GM21786 (cell line): ENCODE measurements around the gene MRPL19.
"Not testable (repeated sequence)": the region's sequence is repeated elsewhere in the genome, so short reads cannot be mapped to it uniquely, and the experiment has no call there.

Source experiments
- ATAC-seq: cut with Tn5 transposase; IDR thresholded peaks from one replicate; pipeline ENCODE4 v1.9.1; 2021; ENCODE audit not compliant: unreplicated experiment

Gene MRPL19

DNA sequence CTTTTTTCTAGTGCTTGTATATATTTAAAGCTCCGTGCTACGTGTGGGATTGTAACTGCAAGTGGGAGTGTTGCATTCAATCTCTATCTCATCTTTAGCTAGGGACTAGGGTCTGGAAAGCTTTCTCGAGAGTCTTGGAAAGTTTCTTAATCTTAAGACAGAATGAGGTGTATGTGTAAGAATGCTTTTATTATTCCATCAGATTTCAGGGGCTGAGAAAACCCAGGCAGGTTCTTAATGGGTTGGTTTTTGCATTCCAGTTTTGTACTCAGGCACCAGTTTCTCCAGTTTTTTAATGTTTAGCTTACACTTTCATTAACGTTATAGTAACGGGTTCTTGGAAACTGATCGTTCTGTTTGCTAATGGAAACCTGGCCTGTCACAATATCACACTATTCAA lies 20.3 kb downstream of the MRPL19 start:
- no peak for ATAC-seq

DNA sequence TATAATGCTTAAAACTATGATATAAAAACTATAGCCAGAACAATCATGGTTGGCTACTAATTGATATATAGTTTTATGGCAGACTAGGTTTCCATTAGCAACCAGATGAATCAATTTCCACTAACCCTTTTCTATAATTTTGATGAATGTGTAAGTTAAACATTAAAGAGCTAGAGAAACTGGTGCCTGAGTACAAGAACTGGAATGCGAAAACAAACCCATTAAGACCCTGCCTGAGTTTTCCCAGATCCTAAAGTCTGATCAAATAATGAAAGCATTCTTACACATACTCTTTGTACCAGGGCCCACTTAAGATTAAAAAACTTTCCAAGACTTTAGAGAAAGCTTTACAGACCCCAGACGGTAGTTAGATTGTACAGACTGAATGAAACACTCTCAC lies 21.3 kb downstream of the MRPL19 start:
- no peak for ATAC-seq

DNA sequence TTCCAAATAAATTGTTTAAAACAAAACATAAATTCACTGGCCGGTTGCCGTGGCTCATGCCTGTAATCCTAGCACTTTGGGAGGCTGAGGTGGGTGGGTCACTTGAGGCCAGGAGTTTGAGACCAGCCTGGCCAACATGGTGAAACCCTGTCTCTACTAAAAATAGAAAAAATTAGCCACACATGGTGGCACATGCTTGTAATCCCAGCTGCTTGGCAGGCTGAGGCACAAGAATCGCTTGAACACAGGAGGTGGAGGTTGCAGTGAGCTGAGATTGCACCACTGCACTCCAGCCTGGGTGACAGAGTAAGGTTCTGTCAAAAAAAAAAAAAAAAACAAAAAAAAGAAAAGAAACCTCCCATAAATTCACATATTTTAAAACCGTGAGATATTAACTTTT lies 28.8 kb downstream of the MRPL19 start:
- not testable (repeated sequence) for ATAC-seq

GRCh38 chr2:75675908-75676307 lies 29.3 kb downstream of the MRPL19 start:
- no peak for ATAC-seq

DNA sequence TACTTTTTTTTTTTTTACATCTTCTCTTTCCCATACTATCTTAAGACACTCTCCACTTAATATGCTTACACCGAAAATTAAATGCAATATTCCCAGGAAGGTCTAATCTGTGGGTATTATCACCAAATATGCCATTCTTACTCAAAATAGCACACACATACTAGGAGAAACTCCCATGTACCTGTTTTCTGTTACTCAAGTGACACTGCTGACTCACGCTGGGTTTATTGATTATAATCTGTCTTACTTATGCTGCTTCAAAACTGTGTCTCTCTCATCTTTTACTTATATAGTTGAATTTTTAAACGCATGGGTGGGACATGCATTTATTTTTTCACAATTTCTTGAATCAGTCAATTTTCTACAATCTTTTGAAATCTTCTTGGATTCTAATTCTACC lies 29.9 kb downstream of the MRPL19 start:
- no peak for ATAC-seq

DNA sequence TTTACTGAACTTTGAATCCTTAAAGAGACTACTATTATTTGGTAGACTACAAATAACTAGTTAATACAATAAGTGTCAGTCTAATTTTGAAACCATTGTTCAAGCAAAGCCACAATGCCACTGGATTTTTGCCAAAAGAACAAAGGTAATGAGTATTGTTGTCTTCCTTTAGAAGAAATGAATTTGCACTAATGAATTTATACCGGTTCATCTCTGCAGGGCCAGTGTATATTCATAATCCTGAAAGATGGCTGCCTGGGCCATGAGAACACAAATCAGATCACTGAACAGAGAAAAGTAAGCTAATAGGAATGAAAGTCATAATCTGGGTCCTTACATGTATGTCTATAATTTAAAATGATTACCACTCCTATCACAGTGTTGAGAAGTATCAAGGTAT lies 33.0 kb downstream of the MRPL19 start:
- ATAC-seq: no peak

GRCh38 chr2:75680402-75680801 lies 33.8 kb downstream of the MRPL19 start:
- ATAC-seq: no peak

DNA sequence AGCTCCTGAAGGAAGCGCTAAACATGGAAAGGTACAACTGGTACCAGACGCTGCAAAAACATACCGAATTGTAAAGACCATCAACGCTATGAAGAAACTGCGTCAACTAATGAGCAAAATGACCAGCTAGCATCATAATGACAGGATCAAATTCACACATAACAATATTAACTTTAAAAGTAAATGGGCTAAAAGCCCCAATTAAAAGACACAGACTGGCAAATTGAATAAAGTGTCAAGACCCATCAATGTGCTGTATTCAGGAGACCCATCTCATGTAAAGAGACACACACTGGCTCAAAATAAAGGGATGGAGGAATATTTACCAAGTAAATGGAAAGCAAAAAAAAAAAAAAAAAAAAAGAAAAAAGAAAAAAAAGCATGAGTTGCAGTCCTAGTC lies 36.8 kb downstream of the MRPL19 start:
- not testable (repeated sequence) for ATAC-seq

- ATAC-seq: no peak
These were observed 41.6 kb downstream of the MRPL19 start for GRCh38 chr2:75688196-75688595.

DNA sequence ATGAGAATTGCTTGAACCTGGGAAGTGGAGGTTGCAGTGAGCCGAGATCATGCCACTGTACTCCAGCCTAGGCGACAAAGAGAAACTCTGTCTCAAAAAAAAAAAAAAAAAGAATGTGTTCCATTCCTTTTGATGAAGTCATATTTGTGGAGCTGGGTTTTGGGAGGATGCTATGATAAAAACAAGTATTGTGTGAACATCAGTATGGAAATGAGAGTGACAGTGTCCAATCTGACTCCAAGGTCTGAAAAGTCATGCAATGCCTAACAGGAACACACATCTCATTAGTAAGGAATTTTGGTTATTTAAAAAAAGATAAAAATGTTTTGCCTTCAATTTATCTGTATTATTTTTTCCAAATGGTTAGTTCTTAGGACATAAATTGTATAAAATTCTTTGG lies 52.3 kb downstream of the MRPL19 start:
- ATAC-seq: no peak

- ATAC-seq: no peak
These were observed 56.0 kb downstream of the MRPL19 start for GRCh38 chr2:75702593-75702992.

DNA sequence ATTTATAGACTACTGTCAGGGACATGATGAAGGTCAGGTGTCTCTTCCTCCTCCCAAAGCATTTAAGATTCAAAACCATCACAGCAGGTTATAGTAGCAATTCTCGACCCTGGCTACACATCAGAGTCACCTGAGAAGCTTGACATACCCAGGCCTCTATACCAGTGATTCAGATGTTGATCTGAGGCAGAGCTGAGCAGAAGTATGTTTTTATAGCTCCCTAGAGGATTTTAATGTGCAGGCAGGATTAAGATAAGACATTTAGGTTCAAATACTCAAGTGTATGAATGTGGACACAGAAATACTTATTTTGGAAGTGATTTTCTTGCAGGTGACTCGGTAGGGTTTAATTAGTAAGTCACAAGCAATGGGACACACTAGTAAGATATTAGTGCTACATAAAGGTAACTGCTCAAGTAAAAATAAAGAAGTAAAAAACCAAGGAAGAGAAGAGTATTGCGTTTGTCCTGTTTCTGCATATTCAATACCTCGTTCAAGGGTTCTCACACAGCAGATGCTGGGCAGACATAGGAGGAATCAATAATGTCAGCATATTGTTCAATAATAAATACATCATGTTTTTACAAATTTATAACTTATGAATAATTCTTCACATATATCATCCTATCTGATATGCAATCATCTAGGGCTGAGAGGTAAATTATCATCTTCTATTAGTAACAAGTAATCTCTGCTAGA lies 57.2 kb downstream of the MRPL19 start:
- ATAC-seq: no peak

GRCh38 chr2:75705921-75706320 lies 59.3 kb downstream of the MRPL19 start:
- no peak for ATAC-seq

DNA sequence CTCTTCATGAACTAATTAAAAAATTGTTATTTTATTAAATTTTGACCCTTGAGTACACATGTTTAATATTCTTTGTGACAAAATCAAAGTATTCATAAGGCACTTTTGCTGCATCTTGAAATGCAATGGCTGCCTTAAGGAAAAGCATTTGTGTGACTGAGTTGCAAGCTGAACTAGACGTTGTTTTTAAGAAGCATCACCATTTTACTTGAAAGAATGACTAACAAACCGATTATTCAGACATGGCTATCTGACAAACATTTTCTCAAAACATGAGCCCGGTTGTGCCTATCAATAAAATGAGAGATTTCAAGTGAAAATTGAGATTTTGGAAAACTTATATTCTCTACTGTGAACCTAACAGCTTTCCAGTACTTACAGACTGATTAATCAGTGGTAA lies 61.3 kb downstream of the MRPL19 start:
- ATAC-seq: no peak

DNA sequence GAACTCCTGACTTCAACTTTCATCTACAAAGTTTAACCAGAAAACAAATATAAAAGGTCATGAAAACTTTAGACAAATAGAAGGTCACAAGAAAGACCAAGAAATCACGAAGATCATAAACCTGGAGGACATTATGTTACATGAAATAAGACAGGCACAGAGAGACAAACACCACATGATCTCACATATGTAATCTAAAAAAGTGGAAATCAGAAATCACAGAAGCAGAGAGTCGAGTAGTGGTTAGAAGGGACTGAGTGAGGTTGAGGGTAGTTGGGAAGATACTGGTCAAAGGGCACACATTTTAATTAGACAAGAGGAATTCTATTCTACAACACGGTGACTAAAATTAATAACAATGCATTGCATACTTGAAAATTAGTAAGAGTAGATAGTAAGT lies 62.7 kb downstream of the MRPL19 start:
- ATAC-seq: no peak

DNA sequence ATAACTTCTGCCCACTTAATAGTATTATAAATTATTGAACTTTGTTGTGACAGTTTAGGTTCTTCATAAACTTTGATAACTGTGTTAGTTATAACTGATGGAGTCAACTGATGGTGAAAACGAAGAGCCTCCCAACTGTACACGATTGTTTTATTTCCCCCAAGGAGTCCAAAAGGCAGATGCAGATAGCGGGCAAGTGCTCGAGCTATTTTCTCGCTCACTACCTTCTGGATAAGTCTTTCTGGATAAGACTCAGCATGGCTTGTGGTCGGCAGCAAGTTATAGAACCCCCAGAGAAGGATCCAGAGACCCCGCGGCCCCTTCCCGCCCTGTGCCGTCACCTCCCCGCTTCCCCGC lies 63.6 kb downstream of the MRPL19 start:
- ATAC-seq: peak; percentile 19

DNA sequence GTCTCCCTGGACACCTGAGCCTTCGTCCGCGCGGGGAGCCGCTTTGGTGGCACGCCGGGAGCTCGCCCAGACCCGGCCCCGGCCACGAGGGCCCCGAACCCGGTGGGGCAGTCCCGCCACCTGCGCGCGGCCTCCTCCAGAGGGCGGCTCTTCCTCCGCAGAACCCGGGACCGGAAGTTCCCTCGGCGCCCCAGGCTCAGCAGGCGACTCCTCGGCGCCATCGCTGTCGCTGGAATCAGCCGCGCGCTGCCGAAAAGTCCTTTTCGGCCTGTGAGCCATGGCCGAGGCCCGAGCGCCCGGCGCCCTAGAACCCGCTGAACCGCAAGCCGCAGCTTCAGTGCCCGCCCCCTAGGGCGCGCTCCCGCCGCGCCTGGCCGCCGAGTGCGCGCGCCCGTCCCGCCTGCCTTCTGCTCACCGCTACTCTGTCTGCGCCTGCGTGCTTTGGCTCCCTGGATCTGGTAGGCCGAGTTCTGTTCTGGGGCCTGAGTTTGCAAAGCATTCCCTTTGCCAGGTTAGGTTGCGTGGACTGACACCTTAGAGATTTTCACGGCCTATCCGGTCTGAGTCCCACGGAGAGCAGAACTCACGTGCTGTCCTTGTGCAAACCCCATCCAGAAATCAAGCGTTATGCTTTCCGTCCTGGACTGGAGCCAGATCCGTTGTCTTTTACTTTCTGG lies 64.1 kb downstream of the MRPL19 start, which contains the start of gene GCFC2:
GCFC2 (minus strand) TSS at position 339 of the 677 bp plus-strand sequence; CDS start at position 279, 60 bp downstream.
- ATAC-seq: peak; percentile 93

- not testable (repeated sequence) for ATAC-seq
These were observed 65.0 kb downstream of the MRPL19 start for GRCh38 chr2:75711590-75711989.

DNA sequence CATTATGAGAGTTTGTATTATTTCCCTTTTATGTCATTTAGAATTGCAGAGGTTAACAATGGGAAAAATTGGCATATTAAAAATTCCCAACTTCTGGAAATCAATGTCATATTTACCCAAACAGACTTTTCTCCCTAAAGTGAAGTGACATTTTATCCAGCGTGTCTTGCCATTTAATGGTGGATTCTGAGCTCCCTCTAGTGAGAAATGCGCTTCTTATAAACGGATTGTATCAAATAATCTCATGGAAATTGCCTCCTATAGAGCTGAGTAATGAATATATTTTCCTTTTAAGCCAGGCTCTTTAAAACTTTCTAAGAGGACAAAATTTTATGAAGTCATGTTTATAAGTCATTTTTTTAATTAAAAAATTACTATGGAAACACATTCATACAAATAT lies 69.8 kb downstream of the MRPL19 start:
- ATAC-seq: no peak

DNA sequence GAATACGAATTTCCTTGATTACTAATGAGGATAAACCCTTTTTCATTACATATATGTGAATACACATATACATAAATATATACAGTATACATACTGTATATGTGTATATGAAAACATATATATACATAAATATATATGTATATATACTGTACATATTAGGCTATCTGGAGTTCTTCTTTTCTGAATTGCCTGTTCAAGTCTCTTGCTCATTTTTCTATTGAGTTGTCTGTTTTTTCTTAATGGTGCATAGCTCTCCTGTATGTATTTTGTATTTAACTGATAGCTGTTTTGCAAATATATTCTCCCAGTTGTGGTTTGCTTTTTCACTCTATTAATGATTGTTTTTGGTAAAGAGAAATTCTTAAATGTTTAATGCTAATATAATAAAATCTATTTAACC lies 73.0 kb downstream of the MRPL19 start:
- no peak for ATAC-seq

GRCh38 chr2:75720525-75720924 lies 73.9 kb downstream of the MRPL19 start:
- no peak for ATAC-seq

- no peak for ATAC-seq
These were observed 76.1 kb downstream of the MRPL19 start for GRCh38 chr2:75722687-75723086.
